Stimulated activated CD8-positive, alpha-beta memory T cell treated with anti-CD3 and anti-CD28 coated beads, Interleukin-7, amount 100 ng/mL, for 48 hours (primary cell): Measurements from ENCODE around the gene NRXN3.

Source experiments
- DNase-seq, 2 donors: peaks; one replicate each; pipeline ENCODE4 v3.0.0-alpha.2; 2020; ENCODE audit warnings: low read depth in 1 of 2; ENCODE audit errors: extremely low read depth in 1 of 2

NRXN3 gene

GRCh38 chr14:78172428-78172827 lies 2.3 kb downstream of the NRXN3 start:
- DNase-seq, result no peak

GRCh38 chr14:78173346-78174035 lies 3.3 kb downstream of the NRXN3 start:
- DNase-seq, result no peak

DNA sequence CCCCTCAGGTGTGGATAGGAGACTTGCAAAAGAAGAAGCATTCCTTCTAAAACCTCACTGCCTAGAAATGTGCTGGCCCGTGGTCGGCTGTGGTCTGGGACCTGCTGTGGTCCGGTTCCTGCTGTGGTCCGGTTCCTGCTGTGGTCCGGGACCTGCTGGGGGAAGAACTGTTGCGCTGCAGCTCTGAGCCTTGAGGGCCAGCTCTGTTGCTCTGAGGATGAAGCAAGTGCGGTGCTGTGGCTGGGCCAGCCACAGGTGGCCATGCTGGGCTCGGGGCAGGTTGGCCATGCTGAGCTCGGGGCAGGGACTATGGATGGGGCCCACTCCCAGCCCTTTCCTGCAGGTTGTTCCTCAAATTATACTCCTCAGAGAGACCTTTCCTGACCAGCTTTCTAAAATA lies 5.2 kb downstream of the NRXN3 start:
- no peak for DNase-seq

- no peak for DNase-seq
Observed at GRCh38 chr14:78178071-78178470, 7.9 kb downstream of the NRXN3 start.

DNA sequence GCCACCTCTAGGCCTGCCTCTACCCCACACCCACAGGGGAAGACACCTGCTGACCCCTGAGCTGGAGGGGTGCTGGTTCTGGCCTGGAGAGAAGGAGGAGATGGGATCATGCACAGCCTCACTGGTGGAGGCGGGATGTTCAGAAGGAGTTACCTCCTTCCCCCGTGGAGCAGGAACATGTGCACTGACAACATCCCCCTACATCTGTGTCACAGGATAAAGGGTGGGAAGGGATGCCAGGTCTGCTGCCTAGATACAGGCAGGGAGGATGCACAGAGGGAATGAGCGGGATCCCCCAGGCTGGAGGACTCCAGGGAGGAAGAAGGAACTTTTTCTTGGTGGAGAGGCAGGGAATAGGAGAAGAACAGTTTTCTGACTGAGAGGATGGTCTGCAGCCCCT lies 8.8 kb downstream of the NRXN3 start:
- no peak for DNase-seq

DNA sequence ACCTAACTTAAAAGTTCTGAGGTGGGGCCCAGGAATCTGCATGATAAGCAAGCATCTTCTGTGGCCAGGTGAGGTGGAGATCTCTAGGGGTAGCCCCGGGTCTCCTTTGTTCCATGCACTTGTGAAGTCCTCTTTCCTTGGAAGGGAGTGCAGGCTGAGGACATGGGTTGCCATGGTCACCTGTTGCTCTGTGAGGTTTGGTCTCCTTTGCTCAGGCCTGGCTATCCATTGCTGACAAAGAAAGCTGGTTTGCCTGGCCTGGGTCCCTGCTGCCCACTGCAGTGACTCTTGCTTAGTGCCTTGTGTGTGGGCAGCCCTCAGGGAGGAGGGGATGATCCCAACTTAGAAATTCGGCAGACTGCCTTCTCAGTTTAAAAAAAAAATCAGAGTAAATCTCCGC lies 11.1 kb downstream of the NRXN3 start:
- DNase-seq, result no peak

GRCh38 chr14:78182722-78183121 lies 12.5 kb downstream of the NRXN3 start:
- DNase-seq, result no peak

- DNase-seq, result no peak
Observed at GRCh38 chr14:78184157-78184556, 14.0 kb downstream of the NRXN3 start.

DNA sequence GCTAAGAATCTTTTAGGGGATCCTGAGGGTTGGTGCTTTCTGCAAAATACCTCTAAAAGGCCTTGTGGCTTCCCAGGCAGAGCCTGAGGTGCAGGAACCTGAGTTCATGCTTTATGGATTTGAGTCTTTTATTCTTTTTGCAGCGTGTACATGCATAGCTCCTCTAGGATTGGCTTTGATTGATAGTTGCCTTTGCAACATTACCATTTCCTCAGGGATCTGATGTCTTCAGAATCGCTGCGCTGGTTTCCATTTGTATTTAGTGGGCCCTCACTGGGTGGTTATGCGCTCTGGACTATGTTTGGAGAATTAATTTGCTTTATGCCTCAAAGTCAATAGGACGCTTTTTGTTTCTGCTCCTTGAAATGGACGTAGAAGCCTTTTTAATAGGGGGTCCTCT lies 16.1 kb downstream of the NRXN3 start:
- DNase-seq, result no peak

DNA sequence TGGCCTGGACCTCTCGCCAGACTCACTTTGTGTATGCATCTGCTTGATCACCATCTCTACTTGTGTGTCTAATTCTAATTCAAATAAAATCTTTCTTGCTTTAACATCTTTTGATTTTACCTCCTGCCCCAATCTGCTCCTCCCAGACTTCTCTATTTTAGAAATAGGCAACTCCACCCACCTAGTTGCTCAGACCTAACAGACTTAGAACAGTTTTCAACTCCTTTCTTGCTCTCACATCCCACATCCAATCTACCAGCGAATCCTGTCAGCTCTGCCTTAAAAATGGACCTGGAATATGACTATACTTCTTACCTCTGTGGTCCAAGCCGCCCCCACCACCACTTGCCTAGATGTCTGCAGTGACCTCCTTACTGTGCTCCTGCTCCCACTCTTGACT lies 18.7 kb downstream of the NRXN3 start:
- DNase-seq, result no peak

GRCh38 chr14:78195431-78195830 lies 25.3 kb downstream of the NRXN3 start:
- DNase-seq, result no peak

- no peak for DNase-seq
Observed at GRCh38 chr14:78196323-78196722, 26.1 kb downstream of the NRXN3 start.

- no peak for DNase-seq
Observed at GRCh38 chr14:78197051-78197450, 26.9 kb downstream of the NRXN3 start.

- DNase-seq, result no peak
Observed at GRCh38 chr14:78202163-78202562, 32.0 kb downstream of the NRXN3 start.

DNA sequence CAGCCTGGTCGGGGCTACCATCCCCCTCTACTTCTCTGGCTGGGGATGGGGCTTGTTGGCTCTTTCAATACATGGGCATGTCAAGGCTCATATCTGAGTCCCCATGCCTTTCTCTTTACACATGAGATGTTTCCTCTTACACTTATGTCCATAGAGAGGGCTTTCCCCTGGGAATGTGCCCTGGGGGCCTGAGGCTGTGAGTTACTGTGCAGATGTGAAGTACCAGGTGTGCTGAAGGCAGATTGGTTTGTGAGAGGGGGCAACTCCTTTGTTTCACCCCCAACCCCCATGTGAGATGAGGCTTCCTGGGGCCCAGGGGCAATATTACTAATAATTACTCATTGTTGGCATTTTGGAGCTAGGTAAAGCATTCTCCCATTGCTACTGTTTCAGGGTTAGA lies 32.8 kb downstream of the NRXN3 start:
- no peak for DNase-seq

DNA sequence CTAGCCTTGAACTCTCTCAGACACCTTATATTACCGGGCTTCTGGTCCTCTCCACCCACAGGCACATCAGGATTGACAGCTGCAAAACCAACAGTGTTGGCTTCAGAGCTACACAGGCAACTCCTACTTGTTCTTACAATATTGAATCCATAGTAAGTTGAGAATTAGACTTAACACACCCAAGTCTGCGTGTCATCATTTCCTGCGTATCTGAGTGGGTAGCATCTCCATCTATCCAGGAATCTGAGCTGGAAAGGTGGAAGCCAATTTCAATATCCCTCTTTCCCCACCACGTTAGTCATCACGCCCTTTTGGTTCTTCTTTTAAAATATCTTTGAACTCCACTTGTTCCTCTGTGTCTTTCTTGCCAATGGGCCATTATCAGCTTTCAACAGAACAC lies 37.2 kb downstream of the NRXN3 start:
- DNase-seq, result no peak

DNA sequence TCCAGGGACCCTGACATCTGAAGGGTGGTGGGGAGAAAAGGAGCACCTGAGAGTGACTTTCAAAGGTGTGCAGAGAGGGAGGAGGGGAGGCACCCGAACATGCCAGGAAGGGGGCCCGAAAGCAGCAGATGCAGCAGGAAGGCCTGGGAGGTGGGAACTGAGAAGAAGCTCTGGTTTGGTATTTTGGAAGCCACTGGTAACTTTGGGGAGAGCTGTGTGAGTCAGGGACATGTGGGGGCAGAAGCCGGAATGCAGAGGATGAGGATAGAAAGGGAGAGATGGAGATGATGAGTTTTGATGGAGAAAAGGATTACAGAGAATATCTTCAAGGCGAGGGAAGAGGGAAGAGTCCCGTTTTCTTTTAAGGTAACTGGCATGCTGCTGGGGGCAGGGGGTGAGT lies 50.1 kb downstream of the NRXN3 start:
- DNase-seq, result no peak

- no peak for DNase-seq
Observed at GRCh38 chr14:78222746-78223145, 52.6 kb downstream of the NRXN3 start.

DNA sequence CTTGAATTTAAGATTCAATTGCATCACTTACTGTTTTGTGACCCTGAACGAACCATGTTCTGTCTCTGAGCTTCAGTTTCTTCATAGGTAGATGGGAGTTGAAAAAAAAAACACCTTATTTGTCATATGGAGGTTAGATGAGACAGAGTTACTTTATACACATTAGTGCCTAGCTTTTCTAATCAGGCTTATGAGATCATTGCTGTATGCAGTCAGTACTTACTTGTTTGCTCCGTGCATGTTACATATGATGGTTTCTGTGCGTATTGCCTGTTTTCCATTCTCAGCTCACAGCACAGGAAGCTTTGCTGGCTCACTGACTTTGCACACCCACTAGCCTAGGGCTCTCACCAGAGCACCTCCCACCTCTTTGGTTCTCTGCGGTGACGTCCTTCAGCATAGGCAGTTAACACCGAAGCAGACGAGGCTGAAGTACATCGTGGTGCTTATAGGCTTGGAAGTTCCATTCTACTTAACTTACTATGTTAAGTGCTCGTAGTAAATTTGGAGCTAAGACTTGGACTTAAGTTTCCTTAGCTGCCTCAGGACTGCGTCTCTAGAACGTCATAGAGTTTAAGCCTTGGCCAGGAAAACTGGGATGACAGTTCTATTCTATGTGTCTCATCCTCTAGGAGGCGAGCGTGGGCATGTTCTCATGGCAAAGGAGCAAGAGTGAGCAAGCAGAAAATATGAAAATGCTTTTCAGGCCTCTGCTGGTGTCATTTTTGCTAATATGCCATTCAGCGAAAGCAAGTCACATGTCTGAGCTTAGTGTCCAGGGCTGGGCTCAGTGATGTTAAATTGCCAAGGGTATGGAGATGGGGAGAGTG lies 57.3 kb downstream of the NRXN3 start:
- no peak for DNase-seq

GRCh38 chr14:78228702-78229327 lies 58.6 kb downstream of the NRXN3 start:
- no peak for DNase-seq

- DNase-seq, result no peak
Observed at GRCh38 chr14:78232231-78233000, 62.2 kb downstream of the NRXN3 start.
